GM12878 (cell line): ENCODE data around the gene THOC1. TPM values are rescaled to one million over a fixed set of nuclear protein-coding genes. Genes with fewer than 3 reads are reported as not detected.

Experiments used
- ATAC-seq: fragments of 200-7000 bp; cut with Tn5 transposase; 3 replicates; pipeline ENCODE4 v1.9.1; 2020; ENCODE audit warnings: mild to moderate bottlenecking, moderate library complexity
- BruUV-seq: library from RNA; stranded (reverse); fragments of 400-500 nt; replicated peaks from 2 replicates; lab custom pipeline; 2021; lab: Mats Ljungman, UMichigan
- CTCF ChIA-PET: fragments of 300-600 bp; sonication (Branson Sonifier 250); formaldehyde crosslinking; extraction: SDS; loops from one replicate; lab custom pipeline; 2021; ENCODE audit warnings: inconsistent platforms; lab: Yijun Ruan, JAX
- POLR2A ChIA-PET: fragments of 350-600 bp; formaldehyde crosslinking; extraction: SDS; loops from one replicate; lab custom pipeline; 2021; ENCODE audit warnings: inconsistent platforms; lab: Charles Lee
- RAD21 ChIA-PET: fragments of 300-600 bp; sonication (Branson Sonifier 250); formaldehyde crosslinking; loops from one replicate; lab custom pipeline; 2023; ENCODE audit warnings: antibody characterized with exemption; ENCODE audit not compliant: unreplicated experiment; lab: Charles Lee
- SMC1A ChIA-PET: fragments of 300-600 bp; sonication (Branson Sonifier 250); formaldehyde crosslinking; loops from one replicate; lab custom pipeline; 2023; ENCODE audit not compliant: unreplicated experiment, uncharacterized antibody; lab: Charles Lee
- DNase-seq: peaks from one replicate; pipeline ENCODE4 v3.0.0-alpha.2; 2011; ENCODE audit warnings: low read depth, low spot score
- FAIRE-seq: peaks from 3 replicates; lab custom pipeline; 2011; peaks lifted over from hg19 to GRCh38; lab: Jason Lieb, UNC
- H2AFZ ChIP-seq: 2 replicates; pipeline ENCODE4 v1.6.0; 2011; ENCODE audit warnings: low read depth, low read length, control low read depth; ENCODE audit not compliant: control insufficient read depth
- H3K27ac ChIP-seq: 2 replicates; pipeline ENCODE4 v1.5.1; 2011; ENCODE audit warnings: control low read depth; ENCODE audit not compliant: control insufficient read depth, insufficient read depth
- H3K27me3 ChIP-seq, 2 experiments: replicated peaks in 1 of 2; 2 replicates each; pipeline versions ENCODE4 v1.6.0 to v1.6.1; 2011; ENCODE audit warnings: low read length in 1 of 2; ENCODE audit not compliant: control insufficient read depth in 2 of 2, insufficient read depth in 2 of 2
- H3K36me3 ChIP-seq, 2 experiments: 2 replicates each; pipeline ENCODE4 v1.5.1; 2011; ENCODE audit warnings: low read length in 1 of 2; ENCODE audit not compliant: control insufficient read depth in 2 of 2, insufficient read depth in 2 of 2
- H3K4me1 ChIP-seq: 2 replicates; pipeline ENCODE4 v1.6.1; 2011; ENCODE audit warnings: mild to moderate bottlenecking, low read length, moderate library complexity, mixed read lengths; ENCODE audit not compliant: control insufficient read depth, insufficient read depth
- H3K4me2 ChIP-seq: 2 replicates; pipeline ENCODE4 v1.6.0; 2011; ENCODE audit warnings: control low read depth; ENCODE audit not compliant: control insufficient read depth, insufficient read depth
- H3K4me3 ChIP-seq: fragments of 200-600 bp; sonication (generic); 2 replicates; pipeline ENCODE4 v1.5.1; 2016
- H3K79me2 ChIP-seq: 2 replicates; pipeline ENCODE4 v1.6.0; 2011; ENCODE audit warnings: low read length; ENCODE audit not compliant: control insufficient read depth, insufficient read depth
- H3K9ac ChIP-seq: 2 replicates; pipeline ENCODE4 v1.8.0; 2011; ENCODE audit warnings: low read length, control low read depth, mixed read lengths; ENCODE audit not compliant: control insufficient read depth, insufficient read depth
- H3K9me3 ChIP-seq: replicated peaks from 3 replicates; pipeline ENCODE4 v1.5.1; 2011; ENCODE audit warnings: mild to moderate bottlenecking, low read length; ENCODE audit not compliant: control insufficient read depth, insufficient read depth
- H4K20me1 ChIP-seq: 2 replicates; pipeline ENCODE4 v1.6.0; 2011; ENCODE audit not compliant: control insufficient read depth, insufficient read depth
- CREB1 ChIP-seq: IDR thresholded peaks from 2 replicates; pipeline ENCODE4 v1.6.1; 2012; ENCODE audit warnings: low read depth, mild to moderate bottlenecking, inconsistent platforms
- GABPA ChIP-seq: IDR thresholded peaks from 2 replicates; pipeline ENCODE4 v1.6.1; 2014; ENCODE audit warnings: antibody characterized with exemption, low read depth, mild to moderate bottlenecking, inconsistent platforms
- GATAD2B ChIP-seq: fragments of 450-650 bp; conservative IDR thresholded peaks from 2 replicates; pipeline ENCODE4 v1.6.1; 2017; ENCODE audit warnings: low read depth, mild to moderate bottlenecking, moderate library complexity
- KLF5 ChIP-seq: fragments of 450-650 bp; IDR thresholded peaks from 2 replicates; pipeline ENCODE4 v1.6.1; 2014; ENCODE audit warnings: mild to moderate bottlenecking; ENCODE audit not compliant: partially characterized antibody
- RBBP5 ChIP-seq: fragments of 200-600 bp; sonication (generic); conservative IDR thresholded peaks from 2 replicates; pipeline ENCODE4 v1.6.1; 2016
- RFX5 ChIP-seq: IDR thresholded peaks from 2 replicates; pipeline ENCODE4 v1.6.1; 2011; ENCODE audit warnings: low read depth, low read length, improper control_type of control experiment
- SIN3A ChIP-seq: IDR thresholded peaks from 2 replicates; pipeline ENCODE4 v1.6.1; 2012; ENCODE audit warnings: low read depth, low read length, improper control_type of control experiment
- SMC3 ChIP-seq: IDR thresholded peaks from 2 replicates; pipeline ENCODE4 v1.6.1; 2011; ENCODE audit warnings: low read length, improper control_type of control experiment, borderline replicate concordance
- ZNF274 ChIP-seq: IDR thresholded peaks from one replicate; pipeline ENCODE4 v1.8.0; 2011; ENCODE audit not compliant: insufficient read length, insufficient read depth
- ZSCAN29 ChIP-seq: fragments of 450-650 bp; IDR thresholded peaks from 2 replicates; pipeline ENCODE4 v1.6.1; 2017; ENCODE audit warnings: mild to moderate bottlenecking, moderate library complexity
- WGBS: methylation state at CpG from one replicate; pipeline ENCODE4 v1.1.6; 2016; ENCODE audit warnings: low lambda C conversion rate; ENCODE audit not compliant: insufficient replicate concordance, insufficient coverage; ENCODE audit errors: missing lambda C conversion rate; 5-methylcytosine and 5-hydroxymethylcytosine counted together
- in situ Hi-C: fragments of 300-500 bp; cut with MboI; formaldehyde crosslinking; loops from 9 replicates; pipeline ENCODE4 v1.14.3; 2018; ENCODE audit warnings: mixed read lengths
- intact Hi-C: fragments of 100-400 bp; cut with micrococcal nuclease; formaldehyde crosslinking; loops from one replicate; pipeline ENCODE4 v1.14.2; 2022; ENCODE audit not compliant: unreplicated experiment
- polyA plus RNA-seq, 11 experiments: library from polyadenylated mRNA; depleted of rRNA in 4 of 11; unstranded in 6 of 11; stranded (reverse) in 5 of 11; fragments of >200 nt; fragmentation: Nextera tagmentation in 4 of 11; fragmentation: Illumina TruSeq in 1 of 11; extraction: Ambion mirVana in 4 of 11; extraction: Trizol in 1 of 11; gene quantifications; 1 replicate in 1 of 11; 2 replicates in 10 of 11; pipeline versions ENCODE4 v1.2.1 to v1.2.3, GENCODE V29; 2011 to 2016; ENCODE audit warnings: inconsistent platforms in 2 of 11, missing spikeins in 2 of 11, low read depth in 1 of 11
- total RNA-seq, 4 experiments: library from RNA; depleted of rRNA in 3 of 4; stranded (reverse); fragments of >200 nt in 3 of 4; fragmentation: Illumina TruSeq in 1 of 4; extraction: Trizol in 1 of 4; gene quantifications; 2 replicates each; pipeline versions ENCODE4 v1.2.1 to v1.2.3, GENCODE V29; 2013 to 2021
- TF ChIP-seq, protein P1 (sequence below): IDR thresholded peaks from 2 replicates; pipeline ENCODE4 v1.6.1; 2011; ENCODE audit warnings: mild to moderate bottlenecking, low read depth, low read length, moderate library complexity; ENCODE audit not compliant: insufficient replicate concordance
- TF ChIP-seq, protein P2 (sequence below): fragments of 150-350 bp; IDR thresholded peaks from 2 replicates; pipeline ENCODE4 v1.6.1; 2014; ENCODE audit warnings: mild to moderate bottlenecking, low read depth, low read length
- TF ChIP-seq, protein P3 (sequence below): fragments of 450-650 bp; IDR thresholded peaks from 2 replicates; pipeline ENCODE4 v1.6.1; 2017; ENCODE audit warnings: mild to moderate bottlenecking, moderate library complexity

THOC1 gene
- total and polyA plus RNA-seq, 10 of the 15 experiments (the other 5 are each of a cell fraction or from before 2014, with no cell fraction given), result 32.8 to 99.8 (median 49.0) TPM

DNA sequence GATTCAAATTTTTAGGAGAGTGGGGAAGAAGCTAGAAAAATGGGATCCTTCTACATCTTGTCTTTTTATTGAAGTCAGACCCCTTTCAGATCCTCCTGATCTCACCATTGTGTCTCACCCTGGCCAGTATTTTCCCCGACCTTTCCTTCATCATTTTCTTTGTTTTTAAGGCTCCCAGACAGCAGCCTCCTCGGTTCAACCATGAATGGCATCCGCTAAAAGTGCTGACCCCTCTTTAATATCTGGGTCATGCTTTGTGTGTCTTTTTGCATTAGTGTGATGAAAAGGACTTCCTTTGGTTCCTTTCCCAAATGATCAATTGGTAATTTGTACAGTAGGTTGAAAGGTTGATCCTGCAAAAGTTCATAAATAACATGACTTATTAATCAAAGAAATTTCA is 26.7 kb upstream of the THOC1 start (continued):
- TF ChIP-seq, protein P1, sequence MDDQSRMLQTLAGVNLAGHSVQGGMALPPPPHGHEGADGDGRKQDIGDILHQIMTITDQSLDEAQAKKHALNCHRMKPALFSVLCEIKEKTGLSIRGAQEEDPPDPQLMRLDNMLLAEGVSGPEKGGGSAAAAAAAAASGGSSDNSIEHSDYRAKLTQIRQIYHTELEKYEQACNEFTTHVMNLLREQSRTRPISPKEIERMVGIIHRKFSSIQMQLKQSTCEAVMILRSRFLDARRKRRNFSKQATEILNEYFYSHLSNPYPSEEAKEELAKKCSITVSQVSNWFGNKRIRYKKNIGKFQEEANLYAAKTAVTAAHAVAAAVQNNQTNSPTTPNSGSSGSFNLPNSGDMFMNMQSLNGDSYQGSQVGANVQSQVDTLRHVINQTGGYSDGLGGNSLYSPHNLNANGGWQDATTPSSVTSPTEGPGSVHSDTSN, result no peak
- TF ChIP-seq, protein P2, sequence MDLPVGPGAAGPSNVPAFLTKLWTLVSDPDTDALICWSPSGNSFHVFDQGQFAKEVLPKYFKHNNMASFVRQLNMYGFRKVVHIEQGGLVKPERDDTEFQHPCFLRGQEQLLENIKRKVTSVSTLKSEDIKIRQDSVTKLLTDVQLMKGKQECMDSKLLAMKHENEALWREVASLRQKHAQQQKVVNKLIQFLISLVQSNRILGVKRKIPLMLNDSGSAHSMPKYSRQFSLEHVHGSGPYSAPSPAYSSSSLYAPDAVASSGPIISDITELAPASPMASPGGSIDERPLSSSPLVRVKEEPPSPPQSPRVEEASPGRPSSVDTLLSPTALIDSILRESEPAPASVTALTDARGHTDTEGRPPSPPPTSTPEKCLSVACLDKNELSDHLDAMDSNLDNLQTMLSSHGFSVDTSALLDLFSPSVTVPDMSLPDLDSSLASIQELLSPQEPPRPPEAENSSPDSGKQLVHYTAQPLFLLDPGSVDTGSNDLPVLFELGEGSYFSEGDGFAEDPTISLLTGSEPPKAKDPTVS, result no peak
- no peak for TF ChIP-seq ZSCAN29
- no peak for TF ChIP-seq GABPA
- no peak for TF ChIP-seq ZNF274
- TF ChIP-seq RFX5, result no peak
- TF ChIP-seq CREB1, result no peak
- TF ChIP-seq KLF5, result no peak
- no peak for TF ChIP-seq SIN3A
- no peak for TF ChIP-seq RBBP5

DNA sequence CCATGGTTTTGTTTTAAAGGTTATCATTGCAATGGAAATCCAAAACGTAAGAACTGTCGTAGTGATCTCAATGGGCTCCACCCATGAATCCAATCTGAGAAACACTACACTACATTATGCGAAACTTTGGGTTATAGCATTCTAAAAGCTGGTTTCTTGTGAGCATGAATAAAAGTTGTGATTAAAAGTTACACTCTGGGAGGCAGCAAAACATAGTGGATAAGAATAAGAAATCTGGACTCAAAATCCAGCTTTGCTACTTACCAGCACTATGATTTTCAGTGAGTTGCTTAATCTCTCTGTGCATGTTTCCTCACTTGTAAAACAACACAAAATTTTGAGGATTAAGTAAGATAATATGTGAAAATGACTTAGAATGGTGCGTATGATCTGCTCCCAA is 25.7 kb upstream of the THOC1 start:
- in situ Hi-C loops (no loop called here), intact Hi-C loops (loop anchor here (5.0 kb wide), 1 partner anchor 324 kb away; no protein-coding TSS in a partner anchor)
- H3K4me1 ChIP-seq, result no peaks in the 10 kb centered on the region
- no peaks in the 10 kb centered on the region for H3K27me3 ChIP-seq
- RAD21 ChIA-PET, result interaction anchor here (1.2 kb wide), 1 partner anchor 322 kb away, joined by 3 read pairs; no protein-coding TSS in a partner anchor
- no peaks in the 10 kb centered on the region for H3K36me3 ChIP-seq
- TF ChIP-seq, protein P3, sequence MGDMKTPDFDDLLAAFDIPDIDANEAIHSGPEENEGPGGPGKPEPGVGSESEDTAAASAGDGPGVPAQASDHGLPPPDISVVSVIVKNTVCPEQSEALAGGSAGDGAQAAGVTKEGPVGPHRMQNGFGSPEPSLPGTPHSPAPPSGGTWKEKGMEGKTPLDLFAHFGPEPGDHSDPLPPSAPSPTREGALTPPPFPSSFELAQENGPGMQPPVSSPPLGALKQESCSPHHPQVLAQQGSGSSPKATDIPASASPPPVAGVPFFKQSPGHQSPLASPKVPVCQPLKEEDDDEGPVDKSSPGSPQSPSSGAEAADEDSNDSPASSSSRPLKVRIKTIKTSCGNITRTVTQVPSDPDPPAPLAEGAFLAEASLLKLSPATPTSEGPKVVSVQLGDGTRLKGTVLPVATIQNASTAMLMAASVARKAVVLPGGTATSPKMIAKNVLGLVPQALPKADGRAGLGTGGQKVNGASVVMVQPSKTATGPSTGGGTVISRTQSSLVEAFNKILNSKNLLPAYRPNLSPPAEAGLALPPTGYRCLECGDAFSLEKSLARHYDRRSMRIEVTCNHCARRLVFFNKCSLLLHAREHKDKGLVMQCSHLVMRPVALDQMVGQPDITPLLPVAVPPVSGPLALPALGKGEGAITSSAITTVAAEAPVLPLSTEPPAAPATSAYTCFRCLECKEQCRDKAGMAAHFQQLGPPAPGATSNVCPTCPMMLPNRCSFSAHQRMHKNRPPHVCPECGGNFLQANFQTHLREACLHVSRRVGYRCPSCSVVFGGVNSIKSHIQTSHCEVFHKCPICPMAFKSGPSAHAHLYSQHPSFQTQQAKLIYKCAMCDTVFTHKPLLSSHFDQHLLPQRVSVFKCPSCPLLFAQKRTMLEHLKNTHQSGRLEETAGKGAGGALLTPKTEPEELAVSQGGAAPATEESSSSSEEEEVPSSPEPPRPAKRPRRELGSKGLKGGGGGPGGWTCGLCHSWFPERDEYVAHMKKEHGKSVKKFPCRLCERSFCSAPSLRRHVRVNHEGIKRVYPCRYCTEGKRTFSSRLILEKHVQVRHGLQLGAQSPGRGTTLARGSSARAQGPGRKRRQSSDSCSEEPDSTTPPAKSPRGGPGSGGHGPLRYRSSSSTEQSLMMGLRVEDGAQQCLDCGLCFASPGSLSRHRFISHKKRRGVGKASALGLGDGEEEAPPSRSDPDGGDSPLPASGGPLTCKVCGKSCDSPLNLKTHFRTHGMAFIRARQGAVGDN, result no peak
- TF ChIP-seq GATAD2B (no peak), SMC3 (no peak), ZNF274 (no peak)
- no peaks in the 10 kb centered on the region for H4K20me1 ChIP-seq
- SMC1A ChIA-PET, result interaction anchor here (1.0 to 1.3 kb wide), 2 partner anchors 25 to 277 kb away, joined by 3 to 5 read pairs; partner anchors contain the start of gene THOC1
- H3K79me2 ChIP-seq, result no peaks in the 10 kb centered on the region
- FAIRE-seq (no peak), DNase-seq (no peak), ATAC-seq (no peak)
- no peaks in the 10 kb centered on the region for H3K9me3 ChIP-seq
- CTCF ChIA-PET, result interaction anchor here (0.7 to 1.3 kb wide), 2 partner anchors 22 to 328 kb away, joined by 3 read pairs; no protein-coding TSS in a partner anchor
- H3K4me2 ChIP-seq, result no peak overlapping the region
- H3K27ac ChIP-seq, result no peak overlapping the region
- H3K4me3 ChIP-seq, result no peak overlapping the region
- POLR2A ChIA-PET, result no interaction called here
- 66% methylated on average over 4 of the region's 4 CpGs for whole genome bisulfite sequencing
- no TSS peak for BruUV-seq
- H3K9ac ChIP-seq, result no peak overlapping the region
- H2AFZ ChIP-seq, result no peak overlapping the region
